Naive thymus-derived CD4-positive, alpha-beta T cell (primary cell): Measurements from ENCODE around the gene CDH23. TPM values are rescaled to one million over a fixed set of nuclear protein-coding genes. Genes with fewer than 3 reads are reported as not detected.
A peak's percentile ranks its signal among the peaks of the same experiment; 100 is the strongest.

Experiments used
- ATAC-seq: fragments of 150-1000 bp; cut with Tn5 transposase; 2 replicates; pipeline ENCODE4 v1.10.0; 2021; ENCODE audit warnings: mild to moderate bottlenecking, moderate library complexity
- CTCF ChIA-PET: fragments of 350-600 bp; sonication (Branson Sonifier 250); formaldehyde crosslinking; loops from one replicate; lab custom pipeline; 2021; ENCODE audit warnings: antibody characterized with exemption; lab: Charles Lee
- POLR2A ChIA-PET: fragments of 350-600 bp; sonication (Branson Sonifier 250); formaldehyde crosslinking; loops from one replicate; lab custom pipeline; 2021; ENCODE audit warnings: antibody characterized with exemption, inconsistent platforms; lab: Charles Lee
- DNase-seq, 9 donors: peaks; one replicate each; pipeline versions ENCODE4 v3.0.0 to v3.0.0-alpha.2; 2020 to 2022; ENCODE audit warnings: mixed read lengths in 1 of 9
- H3K27ac ChIP-seq: one replicate; pipeline ENCODE4 v1.7.0; 2013; ENCODE audit warnings: mild to moderate bottlenecking, low read depth, low read length, moderate library complexity
- H3K27me3 ChIP-seq, 2 donors: one replicate each; pipeline ENCODE4 v1.7.0; 2013; ENCODE audit warnings: low read length in 2 of 2, mild to moderate bottlenecking in 2 of 2, moderate library complexity in 2 of 2; ENCODE audit not compliant: control insufficient read depth in 2 of 2, insufficient read depth in 2 of 2
- H3K36me3 ChIP-seq, 3 experiments: 1 replicate in 2 of 3; 2 replicates in 1 of 3; pipeline ENCODE4 v1.7.0; 2013; ENCODE audit warnings: low read length in 3 of 3, mild to moderate bottlenecking in 3 of 3, moderate library complexity in 1 of 3; ENCODE audit not compliant: insufficient read depth in 3 of 3, control insufficient read depth in 2 of 3
- H3K4me1 ChIP-seq, 2 donors: one replicate each; pipeline ENCODE4 v1.7.0; 2013; ENCODE audit warnings: low read length in 2 of 2, mild to moderate bottlenecking in 2 of 2, moderate library complexity in 1 of 2; ENCODE audit not compliant: control insufficient read depth in 2 of 2, insufficient read depth in 2 of 2
- H3K4me3 ChIP-seq: 2 replicates; pipeline ENCODE4 v1.7.0; 2013; ENCODE audit warnings: mild to moderate bottlenecking, low read length
- H3K9me3 ChIP-seq, 3 experiments: 1 replicate in 2 of 3; 2 replicates in 1 of 3; pipeline ENCODE4 v1.7.0; 2013; ENCODE audit warnings: low read length in 3 of 3; ENCODE audit not compliant: control insufficient read depth in 2 of 3
- H3K27ac Mint-ChIP-seq, 9 donors: one replicate each; pipeline ENCODE4 v1.8.0; 2020 to 2022; ENCODE audit warnings: mixed read lengths in 9 of 9, mild to moderate bottlenecking in 8 of 9, moderate library complexity in 5 of 9, inconsistent platforms in 2 of 9
- H3K27me3 Mint-ChIP-seq, 5 donors: one replicate each; pipeline ENCODE4 v1.8.0; 2021 to 2022; ENCODE audit warnings: mixed read lengths in 5 of 5, mild to moderate bottlenecking in 1 of 5
- H3K36me3 Mint-ChIP-seq, 5 donors: one replicate each; pipeline ENCODE4 v1.8.0; 2020 to 2022; ENCODE audit warnings: mixed read lengths in 5 of 5, mild to moderate bottlenecking in 3 of 5, inconsistent platforms in 1 of 5
- H3K4me1 Mint-ChIP-seq, 7 donors: one replicate each; pipeline ENCODE4 v1.8.0; 2020 to 2022; ENCODE audit warnings: mixed read lengths in 7 of 7, mild to moderate bottlenecking in 3 of 7, inconsistent platforms in 1 of 7
- H3K4me3 Mint-ChIP-seq, 10 donors: one replicate each; pipeline ENCODE4 v1.8.0; 2020 to 2022; ENCODE audit warnings: mild to moderate bottlenecking in 10 of 10, mixed read lengths in 10 of 10, moderate library complexity in 6 of 10, inconsistent platforms in 2 of 10
- H3K9me3 Mint-ChIP-seq, 11 donors: one replicate each; pipeline ENCODE4 v1.8.0; 2020 to 2022; ENCODE audit warnings: mixed read lengths in 11 of 11, mild to moderate bottlenecking in 4 of 11, inconsistent platforms in 1 of 11, moderate library complexity in 1 of 11
- intact Hi-C, 2 donors: fragments of 100-400 bp; cut with micrococcal nuclease; formaldehyde crosslinking; loops; one replicate each; pipeline ENCODE4 v1.15.1; 2023
- polyA plus RNA-seq, 2 donors: library from polyadenylated mRNA; unstranded; fragments of 300-500 nt; fragmentation: Illumina TruSeq; gene quantifications; one replicate each; pipeline ENCODE4 v1.2.3, GENCODE V29; 2021
- total RNA-seq, 6 experiments: library from RNA in 5 of 6; stranded (reverse) in 5 of 6; gene quantifications; 1 replicate in 5 of 6; 2 replicates in 1 of 6; pipeline ENCODE4 v1.2.3 and lab custom pipeline; 2021 to 2026

Gene CDH23
- total and polyA plus RNA-seq, 7 experiments from 2014 or later, result 1.1 to 18.3 (median 7.9) TPM

DNA sequence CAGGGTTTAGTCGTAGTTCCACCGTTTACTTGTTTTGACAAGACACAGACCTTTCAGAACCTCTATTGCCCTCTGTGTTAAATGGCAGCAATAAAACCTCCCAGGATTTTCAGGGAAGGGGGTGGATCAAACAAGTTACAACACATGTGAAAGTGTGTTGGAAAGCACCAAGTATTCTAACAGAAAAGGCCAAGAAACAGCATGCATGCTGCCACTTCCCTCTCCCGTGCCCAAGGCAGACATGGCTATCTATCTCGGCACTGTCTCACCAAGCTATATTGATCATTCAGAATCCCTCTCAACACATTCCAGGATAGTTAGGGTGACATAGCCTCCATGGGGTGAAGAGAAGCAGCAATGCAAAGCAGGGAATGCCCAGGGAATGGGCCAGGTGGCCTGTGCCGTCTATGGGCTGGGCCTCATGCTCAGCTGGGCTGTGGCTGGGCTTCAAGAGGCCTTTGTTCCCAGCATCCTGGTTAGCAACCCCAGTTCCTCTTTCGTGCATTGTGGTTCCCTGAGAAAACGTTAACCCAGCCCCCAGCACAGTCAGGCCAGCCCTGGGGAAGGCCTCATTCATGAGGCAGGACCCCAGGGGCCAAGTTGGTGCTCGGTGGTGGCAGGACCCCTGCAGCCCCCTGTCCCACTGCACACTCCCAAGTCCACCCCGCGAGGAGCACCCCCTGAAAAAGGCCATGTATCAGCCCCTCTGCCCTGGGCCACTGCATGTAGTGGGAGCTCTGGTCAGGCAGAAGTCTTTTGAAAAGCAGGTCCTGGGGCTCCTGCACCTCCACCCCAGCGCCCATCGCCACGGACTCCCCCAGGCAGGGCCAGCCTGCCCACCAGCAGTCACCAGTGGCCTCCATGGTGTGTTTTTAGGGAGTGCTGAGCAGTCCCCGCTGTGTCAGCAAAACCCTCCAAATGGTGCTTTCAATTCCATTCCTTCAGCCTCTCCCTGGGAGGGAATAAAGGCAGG, 351.1 kb downstream of the CDH23 start:
- DNase-seq (no peak), ATAC-seq (no peak)
- H3K27ac Mint-ChIP-seq, result peak overlapping the region; percentile 95 to 99 (median 98)
- ChIA-PET CTCF (interaction anchor here (0.9 to 4.4 kb wide), 14 partner anchors 8 to 63 kb away, joined by 3 to 34 read pairs (median 4); partner anchors contain the start of gene VSIR), POLR2A (interaction anchor here (0.6 to 26.0 kb wide), 8 partner anchors 8 to 921 kb away, joined by 3 to 863 read pairs (median 18); partner anchors contain the start of genes C10orf105, PSAP and VSIR)
- intact Hi-C loops, result loop anchor here (1.0 to 10.0 kb wide), 9 partner anchors 9 to 547 kb away; partner anchors contain the start of genes VSIR (in 2 of the 2) and PSAP (in 1 of the 2)
- peaks cover 0 to 2% (median 0%) of the 10 kb centered on the region in 11 donors for H3K9me3 Mint-ChIP-seq
- Histone ChIP-seq H3K27me3 (no peaks in the 10 kb centered on the region), H3K9me3 (no peaks in the 10 kb centered on the region), H3K4me1 (peaks cover 93 to 99% of the 10 kb centered on the region in 2 donors), H3K36me3 (peaks cover 0 to 24% (median 11%) of the 10 kb centered on the region in 3 experiments), H3K4me3 (peak overlapping the region; percentile 40), H3K27ac (peak overlapping the region; percentile 74)
- H3K4me1 Mint-ChIP-seq, result peaks cover 75 to 98% (median 93%) of the 10 kb centered on the region in 7 donors
- H3K27me3 Mint-ChIP-seq, result no peaks in the 10 kb centered on the region
- H3K36me3 Mint-ChIP-seq, result peaks cover 0 to 55% (median 20%) of the 10 kb centered on the region in 5 donors
- H3K4me3 Mint-ChIP-seq, result peak overlapping the region; percentile 74 to 90 (median 85)

DNA sequence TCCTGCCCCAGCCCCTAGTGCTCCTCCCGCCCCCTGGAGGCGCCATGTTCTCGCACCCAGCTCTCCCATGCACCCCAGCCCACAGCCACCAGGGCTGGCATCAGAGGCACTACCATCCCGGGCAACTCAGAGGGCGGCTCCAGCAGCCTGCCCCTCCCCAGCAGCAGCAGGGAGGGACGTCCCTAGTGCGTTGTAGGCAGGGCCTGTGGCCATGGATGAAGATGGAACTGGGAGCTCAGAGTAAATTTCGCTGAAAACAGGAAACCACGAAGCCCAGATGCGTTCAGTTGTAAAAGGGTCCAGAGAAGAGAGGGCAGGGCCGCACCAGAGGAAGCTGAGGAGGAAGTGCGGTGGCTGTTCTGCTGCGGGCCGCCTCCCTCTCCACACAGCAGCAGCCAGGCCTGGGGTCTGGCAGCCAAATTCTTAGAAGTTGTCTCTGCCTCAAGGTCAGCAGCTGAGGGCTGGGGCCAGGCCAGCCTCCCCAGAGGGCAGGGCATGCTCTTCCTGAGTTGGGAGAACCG, 352.0 kb downstream of the CDH23 start:
- H3K27ac Mint-ChIP-seq, result peak overlapping the region; percentile 95 to 99 (median 98)
- peaks cover 0 to 3% (median 0%) of the 10 kb centered on the region in 11 donors for H3K9me3 Mint-ChIP-seq
- ChIA-PET CTCF (interaction anchor here (0.7 to 4.4 kb wide), 14 partner anchors 9 to 62 kb away, joined by 3 to 34 read pairs (median 4); partner anchors contain the start of gene VSIR), POLR2A (interaction anchor here (0.6 to 26.0 kb wide), 9 partner anchors 9 to 354 kb away, joined by 3 to 863 read pairs (median 13); partner anchors contain the start of genes C10orf105 and VSIR)
- H3K27ac ChIP-seq, result peak overlapping the region; percentile 74
- peaks cover 93 to 99% of the 10 kb centered on the region in 2 donors for H3K4me1 ChIP-seq
- DNase-seq (peak; percentile 53 to 93 (median 88)), ATAC-seq (peak; percentile 87)
- H3K4me1 Mint-ChIP-seq, result peaks cover 80 to 98% (median 93%) of the 10 kb centered on the region in 7 donors
- peak overlapping the region; percentile 40 for H3K4me3 ChIP-seq
- no peaks in the 10 kb centered on the region for H3K9me3 ChIP-seq
- peaks cover 6 to 61% (median 22%) of the 10 kb centered on the region in 5 donors for H3K36me3 Mint-ChIP-seq
- H3K36me3 ChIP-seq, result peaks cover 3 to 33% (median 12%) of the 10 kb centered on the region in 3 experiments
- H3K4me3 Mint-ChIP-seq, result peak overlapping the region; percentile 74 to 90 (median 85)
- no peaks in the 10 kb centered on the region for H3K27me3 Mint-ChIP-seq
- no peaks in the 10 kb centered on the region for H3K27me3 ChIP-seq
- intact Hi-C loops, result loop anchor here (1.0 to 10.0 kb wide), 9 partner anchors 9 to 546 kb away; partner anchors contain the start of genes VSIR (in 2 of the 2) and PSAP (in 1 of the 2)

DNA sequence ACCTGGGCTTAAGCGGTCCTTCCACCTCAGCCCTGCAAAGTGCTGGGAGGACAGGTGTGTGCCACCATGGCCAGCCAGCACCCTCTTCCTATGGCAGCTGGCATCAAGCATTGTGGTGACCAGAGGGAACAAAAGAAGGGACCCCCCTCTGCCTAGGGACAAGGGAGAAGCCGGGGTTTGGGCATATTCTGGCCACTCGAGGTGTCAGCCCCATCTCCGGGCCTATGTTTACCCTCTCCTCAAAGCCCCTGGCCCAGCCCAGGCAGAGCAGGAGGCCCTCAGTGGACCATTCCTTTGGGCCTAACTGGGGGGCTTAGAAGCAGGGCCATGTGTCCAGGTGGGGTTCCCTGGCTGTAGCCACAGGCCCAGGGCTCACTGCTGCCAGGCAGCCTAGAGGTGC, 352.7 kb downstream of the CDH23 start:
- Histone ChIP-seq H3K27me3 (no peaks in the 10 kb centered on the region), H3K9me3 (no peaks in the 10 kb centered on the region), H3K36me3 (peaks cover 5 to 39% (median 14%) of the 10 kb centered on the region in 3 experiments), H3K4me3 (no peak overlapping the region), H3K4me1 (peaks cover 93 to 99% of the 10 kb centered on the region in 2 donors), H3K27ac (peak overlapping the region; percentile 74)
- no peak for ATAC-seq
- no peak for DNase-seq
- no peaks in the 10 kb centered on the region for H3K27me3 Mint-ChIP-seq
- ChIA-PET POLR2A (interaction anchor here (0.6 to 26.0 kb wide), 8 partner anchors 9 to 353 kb away, joined by 3 to 863 read pairs (median 18); partner anchors contain the start of genes C10orf105 and VSIR), CTCF (interaction anchor here (0.6 to 4.4 kb wide), 14 partner anchors 8 to 61 kb away, joined by 3 to 34 read pairs (median 4); partner anchors contain the start of gene VSIR)
- H3K36me3 Mint-ChIP-seq, result peaks cover 6 to 65% (median 26%) of the 10 kb centered on the region in 5 donors
- peak overlapping the region; percentile 74 to 90 (median 85) for H3K4me3 Mint-ChIP-seq
- H3K9me3 Mint-ChIP-seq, result peaks cover 0 to 3% (median 0%) of the 10 kb centered on the region in 11 donors
- H3K4me1 Mint-ChIP-seq, result peaks cover 86 to 98% (median 96%) of the 10 kb centered on the region in 7 donors
- peak overlapping the region; percentile 95 to 99 (median 98) for H3K27ac Mint-ChIP-seq
- intact Hi-C loops, result loop anchor here (1.0 to 10.0 kb wide), 4 partner anchors 8 to 545 kb away; partner anchors contain the start of gene PSAP (in 1 of the 2)

- Histone ChIP-seq H3K36me3 (peaks cover 10 to 48% (median 22%) of the 10 kb centered on the region in 3 experiments), H3K27me3 (no peaks in the 10 kb centered on the region), H3K9me3 (no peaks in the 10 kb centered on the region), H3K4me3 (no peak overlapping the region), H3K4me1 (peaks cover 93 to 99% of the 10 kb centered on the region in 2 donors), H3K27ac (peak overlapping the region; percentile 74)
- no peaks in the 10 kb centered on the region for H3K27me3 Mint-ChIP-seq
- POLR2A ChIA-PET, result interaction anchor here (0.6 to 26.0 kb wide), 5 partner anchors 9 to 53 kb away, joined by 3 to 863 read pairs (median 3); partner anchors contain the start of genes C10orf105 and VSIR
- H3K4me3 Mint-ChIP-seq, result peak overlapping the region; percentile 49 to 85 (median 68)
- peak overlapping the region; percentile 95 to 99 (median 98) for H3K27ac Mint-ChIP-seq
- peaks cover 0 to 3% (median 0%) of the 10 kb centered on the region in 11 donors for H3K9me3 Mint-ChIP-seq
- intact Hi-C loops, result no loop called here
- peaks cover 86 to 98% (median 97%) of the 10 kb centered on the region in 7 donors for H3K4me1 Mint-ChIP-seq
- CTCF ChIA-PET, result interaction anchor here (0.6 to 4.4 kb wide), 3 partner anchors 22 to 24 kb away, joined by 3 to 34 read pairs (median 30); partner anchors contain the start of gene VSIR
- no peak for ATAC-seq
- no peak for DNase-seq
- H3K36me3 Mint-ChIP-seq, result peaks cover 6 to 66% (median 26%) of the 10 kb centered on the region in 5 donors
Observed at GRCh38 chr10:71750124-71750841, 353.6 kb downstream of the CDH23 start.

DNA sequence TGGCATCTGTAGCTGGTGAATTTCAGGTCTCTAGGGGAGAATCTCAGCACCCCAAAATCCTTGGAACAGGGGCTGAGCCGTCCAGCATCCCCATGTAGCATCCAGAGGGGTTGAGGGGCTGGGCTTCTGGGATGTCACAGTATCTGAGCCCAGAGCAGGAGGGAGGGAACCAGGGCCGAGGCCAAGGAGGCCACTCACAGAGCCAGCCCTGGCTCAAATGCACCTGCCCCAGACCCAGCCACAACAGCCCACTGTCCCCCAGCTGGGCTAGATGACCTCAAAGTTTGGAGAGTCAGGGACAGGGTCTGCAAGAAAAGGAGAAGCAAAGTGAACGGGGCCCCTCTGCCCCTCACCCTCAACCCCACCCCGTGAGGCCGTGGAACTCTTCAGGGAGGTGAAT, 354.3 kb downstream of the CDH23 start:
- Histone ChIP-seq H3K9me3 (no peaks in the 10 kb centered on the region), H3K27me3 (no peaks in the 10 kb centered on the region), H3K4me3 (no peak overlapping the region), H3K4me1 (peaks cover 92 to 99% of the 10 kb centered on the region in 2 donors), H3K27ac (peak overlapping the region; percentile 74), H3K36me3 (peaks cover 10 to 48% (median 26%) of the 10 kb centered on the region in 3 experiments)
- intact Hi-C loops, result no loop called here
- CTCF ChIA-PET, result no interaction called here
- Mint-ChIP-seq H3K4me1 (peaks cover 83 to 98% (median 95%) of the 10 kb centered on the region in 7 donors), H3K27me3 (no peaks in the 10 kb centered on the region), H3K4me3 (peak overlapping the region in 8 of 10 donors; percentile 45 to 76 (median 58)), H3K36me3 (peaks cover 6 to 63% (median 26%) of the 10 kb centered on the region in 5 donors), H3K27ac (peak overlapping the region; percentile 95 to 99 (median 98)), H3K9me3 (peaks cover 0 to 3% (median 0%) of the 10 kb centered on the region in 11 donors)
- no peak for ATAC-seq
- DNase-seq, result no peak
- POLR2A ChIA-PET, result interaction anchor here (0.6 to 26.0 kb wide), 5 partner anchors 9 to 54 kb away, joined by 3 to 863 read pairs (median 3); partner anchors contain the start of genes C10orf105 and VSIR
